Activated naive CD4-positive, alpha-beta T cell treated with anti-CD3 and anti-CD28 coated beads, Interleukin-2, amount 50 U/mL, for 24 hours (primary cell): Measurements from ENCODE around the gene FAM168A.
A peak's percentile ranks its signal among the peaks of the same experiment; 100 is the strongest.

Source experiments
- H3K27ac Mint-ChIP-seq: one replicate; pipeline ENCODE4 v1.8.0; 2021; ENCODE audit warnings: mild to moderate bottlenecking, mixed read lengths
- H3K27me3 Mint-ChIP-seq: one replicate; pipeline ENCODE4 v1.8.0; 2021; ENCODE audit warnings: mixed read lengths
- H3K36me3 Mint-ChIP-seq: one replicate; pipeline ENCODE4 v1.8.0; 2021; ENCODE audit warnings: mixed read lengths
- H3K4me1 Mint-ChIP-seq: one replicate; pipeline ENCODE4 v1.8.0; 2021; ENCODE audit warnings: mixed read lengths
- H3K4me3 Mint-ChIP-seq: one replicate; pipeline ENCODE4 v1.8.0; 2021; ENCODE audit warnings: mild to moderate bottlenecking, mixed read lengths
- H3K9me3 Mint-ChIP-seq: one replicate; pipeline ENCODE4 v1.8.0; 2021; ENCODE audit warnings: mixed read lengths

Gene FAM168A

GRCh38 chr11:73394416-73395296, 203.3 kb downstream of the FAM168A start:
- no peaks in the 10 kb centered on the region for H3K9me3 Mint-ChIP-seq
- peaks cover 5% of the 10 kb centered on the region for H3K36me3 Mint-ChIP-seq
- H3K27me3 Mint-ChIP-seq: no peaks in the 10 kb centered on the region
- no peak overlapping the region for H3K4me3 Mint-ChIP-seq
- peaks cover 3% of the 10 kb centered on the region for H3K4me1 Mint-ChIP-seq
- H3K27ac Mint-ChIP-seq: no peak overlapping the region

- peaks cover 8% of the 10 kb centered on the region for H3K4me1 Mint-ChIP-seq
- H3K9me3 Mint-ChIP-seq: no peaks in the 10 kb centered on the region
- H3K27ac Mint-ChIP-seq: no peak overlapping the region
- H3K27me3 Mint-ChIP-seq: no peaks in the 10 kb centered on the region
- peaks cover 3% of the 10 kb centered on the region for H3K36me3 Mint-ChIP-seq
- no peak overlapping the region for H3K4me3 Mint-ChIP-seq
Measured at GRCh38 chr11:73393479-73394415, 204.2 kb downstream of the FAM168A start.

GRCh38 chr11:73393011-73393380, 204.9 kb downstream of the FAM168A start:
- H3K4me1 Mint-ChIP-seq: peaks cover 12% of the 10 kb centered on the region
- peaks cover 3% of the 10 kb centered on the region for H3K36me3 Mint-ChIP-seq
- H3K9me3 Mint-ChIP-seq: no peaks in the 10 kb centered on the region
- H3K4me3 Mint-ChIP-seq: no peak overlapping the region
- H3K27me3 Mint-ChIP-seq: no peaks in the 10 kb centered on the region
- no peak overlapping the region for H3K27ac Mint-ChIP-seq

GRCh38 chr11:73392108-73393010, 205.6 kb downstream of the FAM168A start:
- Mint-ChIP-seq H3K36me3 (peaks cover 3% of the 10 kb centered on the region), H3K27ac (no peak overlapping the region)

GRCh38 chr11:73391665-73392064, 206.2 kb downstream of the FAM168A start:
- H3K36me3 Mint-ChIP-seq: peaks cover 3% of the 10 kb centered on the region
- no peaks in the 10 kb centered on the region for H3K27me3 Mint-ChIP-seq
- no peak overlapping the region for H3K27ac Mint-ChIP-seq
- H3K4me1 Mint-ChIP-seq: peaks cover 19% of the 10 kb centered on the region
- no peaks in the 10 kb centered on the region for H3K9me3 Mint-ChIP-seq
- H3K4me3 Mint-ChIP-seq: no peak overlapping the region

More at GRCh38 chr11:73392108-73393010, 205.6 kb downstream of the FAM168A start:
- Mint-ChIP-seq H3K4me3 (no peak overlapping the region), H3K27me3 (no peaks in the 10 kb centered on the region), H3K9me3 (no peaks in the 10 kb centered on the region), H3K4me1 (peaks cover 14% of the 10 kb centered on the region)

GRCh38 chr11:73390601-73391565, 207.0 kb downstream of the FAM168A start:
- Mint-ChIP-seq H3K27ac (no peak overlapping the region), H3K36me3 (peaks cover 3% of the 10 kb centered on the region), H3K27me3 (no peaks in the 10 kb centered on the region), H3K4me1 (peaks cover 26% of the 10 kb centered on the region), H3K9me3 (no peaks in the 10 kb centered on the region), H3K4me3 (no peak overlapping the region)

- no peaks in the 10 kb centered on the region for H3K9me3 Mint-ChIP-seq
- H3K36me3 Mint-ChIP-seq: peaks cover 3% of the 10 kb centered on the region
- no peak overlapping the region for H3K4me3 Mint-ChIP-seq
- H3K27ac Mint-ChIP-seq: no peak overlapping the region
- peaks cover 35% of the 10 kb centered on the region for H3K4me1 Mint-ChIP-seq
- no peaks in the 10 kb centered on the region for H3K27me3 Mint-ChIP-seq
Measured at GRCh38 chr11:73389916-73390315, 208.0 kb downstream of the FAM168A start.

GRCh38 chr11:73389134-73389525, 208.8 kb downstream of the FAM168A start:
- no peak overlapping the region for H3K4me3 Mint-ChIP-seq
- peaks cover 3% of the 10 kb centered on the region for H3K36me3 Mint-ChIP-seq
- H3K27me3 Mint-ChIP-seq: no peaks in the 10 kb centered on the region
- H3K9me3 Mint-ChIP-seq: no peaks in the 10 kb centered on the region
- H3K4me1 Mint-ChIP-seq: peaks cover 43% of the 10 kb centered on the region
- H3K27ac Mint-ChIP-seq: no peak overlapping the region

- Mint-ChIP-seq H3K36me3 (peaks cover 3% of the 10 kb centered on the region), H3K27me3 (no peaks in the 10 kb centered on the region), H3K9me3 (no peaks in the 10 kb centered on the region), H3K4me3 (no peak overlapping the region), H3K27ac (peak overlapping the region; percentile 21), H3K4me1 (peaks cover 50% of the 10 kb centered on the region)
Measured at GRCh38 chr11:73388265-73389133, 209.4 kb downstream of the FAM168A start.

- H3K9me3 Mint-ChIP-seq: no peaks in the 10 kb centered on the region
- no peak overlapping the region for H3K4me3 Mint-ChIP-seq
- H3K27ac Mint-ChIP-seq: peak overlapping the region; percentile 21
- peaks cover 3% of the 10 kb centered on the region for H3K36me3 Mint-ChIP-seq
- no peaks in the 10 kb centered on the region for H3K27me3 Mint-ChIP-seq
- peaks cover 55% of the 10 kb centered on the region for H3K4me1 Mint-ChIP-seq
Measured at GRCh38 chr11:73387594-73388264, 210.2 kb downstream of the FAM168A start.

GRCh38 chr11:73386546-73386945, 211.4 kb downstream of the FAM168A start:
- peaks cover 63% of the 10 kb centered on the region for H3K4me1 Mint-ChIP-seq
- H3K9me3 Mint-ChIP-seq: no peaks in the 10 kb centered on the region
- H3K4me3 Mint-ChIP-seq: no peak overlapping the region
- no peaks in the 10 kb centered on the region for H3K27me3 Mint-ChIP-seq
- H3K36me3 Mint-ChIP-seq: peaks cover 3% of the 10 kb centered on the region
- no peak overlapping the region for H3K27ac Mint-ChIP-seq

GRCh38 chr11:73386016-73386415, 211.9 kb downstream of the FAM168A start:
- Mint-ChIP-seq H3K4me1 (peaks cover 66% of the 10 kb centered on the region), H3K4me3 (no peak overlapping the region), H3K27ac (no peak overlapping the region), H3K27me3 (no peaks in the 10 kb centered on the region), H3K9me3 (no peaks in the 10 kb centered on the region), H3K36me3 (peaks cover 3% of the 10 kb centered on the region)
